HS-27A (cell line): ENCODE data around the gene RREB1.

Experiments
- DNase-seq: peaks from one replicate; pipeline ENCODE4 v3.0.0-alpha.2; 2012; ENCODE audit warnings: low read depth, missing footprints

RREB1 gene

DNA sequence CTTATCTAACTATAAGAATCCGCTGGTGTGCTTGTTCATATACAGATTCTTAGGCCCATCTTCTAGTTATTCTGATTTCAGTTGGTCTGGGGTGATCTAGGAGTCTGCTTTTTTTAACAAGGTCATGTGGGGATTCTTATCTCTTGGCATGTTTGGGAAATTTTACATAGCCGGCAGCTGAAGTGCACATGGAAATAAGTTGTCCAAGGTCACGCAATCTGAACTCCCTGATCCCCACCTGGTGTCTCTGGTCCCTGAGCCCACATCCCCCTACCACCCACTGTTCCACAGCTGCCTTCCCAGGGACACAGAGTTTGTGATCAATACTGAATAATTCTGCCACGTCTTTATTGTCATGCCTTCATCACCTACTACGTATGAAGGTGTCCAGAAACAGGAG is 114.4 kb downstream of the RREB1 start:
- DNase-seq = no peak

DNA sequence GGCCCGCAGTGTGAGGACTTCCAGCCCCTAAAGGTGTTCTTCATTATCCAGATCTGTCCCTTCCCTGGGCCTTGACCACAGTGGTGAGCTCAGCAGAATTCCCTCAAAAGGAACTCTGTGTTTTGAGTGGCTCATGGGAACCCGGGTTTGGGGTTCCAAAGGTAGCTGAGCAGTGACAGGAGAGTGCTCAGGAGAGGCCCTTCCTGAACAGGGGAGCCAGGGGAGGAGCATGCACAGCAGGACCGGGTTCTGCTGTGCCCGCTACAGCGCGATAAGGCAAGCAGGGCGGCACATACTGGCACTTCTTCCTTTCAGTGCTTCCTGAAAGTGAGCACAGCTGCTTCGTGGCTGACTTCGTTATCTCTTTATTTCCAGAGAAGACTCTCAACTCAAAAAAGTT is 117.0 kb downstream of the RREB1 start:
- DNase-seq = no peak

DNA sequence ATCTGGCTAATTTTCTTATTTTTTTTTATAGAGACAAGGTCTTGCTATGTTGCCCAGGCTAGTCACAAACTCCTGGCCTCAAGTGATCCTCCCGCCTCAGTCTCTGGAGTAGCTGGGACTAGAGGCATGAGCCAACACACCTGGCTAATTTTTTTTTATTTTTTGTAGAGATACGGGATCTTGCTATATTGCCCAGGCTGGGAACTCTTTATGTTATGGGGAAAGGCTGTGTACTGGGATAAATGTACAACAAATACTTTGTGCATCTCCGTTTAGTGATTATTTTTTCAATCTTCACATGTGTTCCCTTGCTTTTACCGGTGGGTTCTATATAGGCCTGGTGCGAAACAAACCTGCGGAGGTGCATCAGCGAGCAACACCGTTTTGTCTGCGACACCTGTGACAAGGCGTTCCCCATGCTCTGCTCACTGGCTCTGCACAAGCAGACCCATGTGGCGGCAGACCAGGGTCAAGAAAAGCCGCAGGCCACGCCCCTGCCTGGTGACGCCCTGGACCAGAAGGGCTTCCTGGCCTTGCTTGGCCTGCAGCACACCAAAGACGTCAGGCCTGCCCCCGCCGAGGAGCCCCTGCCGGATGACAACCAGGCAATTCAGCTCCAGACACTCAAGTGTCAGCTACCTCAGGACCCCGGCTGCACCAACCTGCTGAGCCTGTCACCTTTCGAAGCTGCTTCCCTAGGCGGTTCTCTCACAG is 121.1 kb downstream of the RREB1 start:
- no peak for DNase-seq

DNA sequence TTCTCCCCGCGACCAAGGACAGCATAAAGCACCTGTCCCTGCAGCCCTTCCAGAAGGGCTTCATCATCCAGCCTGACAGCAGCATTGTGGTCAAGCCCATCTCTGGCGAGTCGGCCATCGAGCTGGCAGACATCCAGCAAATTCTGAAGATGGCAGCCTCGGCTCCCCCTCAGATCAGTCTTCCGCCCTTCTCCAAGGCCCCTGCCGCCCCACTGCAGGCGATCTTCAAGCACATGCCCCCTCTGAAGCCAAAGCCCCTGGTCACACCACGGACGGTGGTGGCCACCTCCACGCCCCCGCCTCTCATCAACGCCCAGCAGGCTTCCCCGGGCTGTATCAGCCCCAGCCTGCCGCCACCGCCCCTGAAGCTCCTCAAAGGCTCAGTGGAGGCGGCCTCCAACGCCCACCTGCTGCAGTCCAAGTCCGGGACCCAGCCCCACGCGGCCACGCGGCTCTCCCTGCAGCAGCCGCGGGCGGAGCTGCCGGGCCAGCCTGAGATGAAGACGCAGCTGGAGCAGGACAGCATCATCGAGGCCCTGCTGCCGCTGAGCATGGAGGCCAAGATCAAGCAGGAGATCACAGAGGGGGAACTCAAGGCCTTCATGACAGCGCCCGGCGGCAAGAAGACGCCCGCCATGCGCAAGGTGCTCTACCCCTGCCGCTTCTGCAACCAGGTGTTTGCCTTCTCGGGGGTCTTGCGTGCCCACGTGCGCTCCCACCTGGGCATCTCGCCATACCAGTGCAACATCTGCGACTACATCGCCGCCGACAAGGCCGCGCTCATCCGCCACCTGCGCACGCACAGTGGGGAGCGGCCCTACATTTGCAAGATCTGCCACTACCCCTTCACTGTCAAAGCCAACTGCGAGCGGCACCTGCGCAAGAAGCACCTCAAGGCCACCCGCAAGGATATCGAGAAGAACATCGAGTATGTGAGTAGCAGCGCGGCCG is 121.9 kb downstream of the RREB1 start:
- DNase-seq = no peak

DNA sequence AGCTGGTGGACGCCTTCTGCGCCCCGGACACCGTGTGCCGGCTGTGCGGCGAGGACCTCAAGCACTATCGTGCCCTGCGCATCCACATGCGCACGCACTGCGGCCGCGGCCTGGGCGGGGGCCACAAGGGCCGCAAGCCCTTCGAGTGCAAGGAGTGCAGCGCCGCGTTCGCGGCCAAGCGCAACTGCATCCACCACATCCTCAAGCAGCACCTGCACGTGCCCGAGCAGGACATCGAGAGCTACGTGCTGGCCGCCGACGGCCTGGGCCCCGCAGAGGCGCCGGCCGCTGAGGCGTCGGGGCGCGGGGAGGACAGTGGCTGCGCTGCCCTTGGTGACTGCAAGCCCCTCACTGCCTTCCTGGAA is 122.5 kb downstream of the RREB1 start:
- DNase-seq = no peak

DNA sequence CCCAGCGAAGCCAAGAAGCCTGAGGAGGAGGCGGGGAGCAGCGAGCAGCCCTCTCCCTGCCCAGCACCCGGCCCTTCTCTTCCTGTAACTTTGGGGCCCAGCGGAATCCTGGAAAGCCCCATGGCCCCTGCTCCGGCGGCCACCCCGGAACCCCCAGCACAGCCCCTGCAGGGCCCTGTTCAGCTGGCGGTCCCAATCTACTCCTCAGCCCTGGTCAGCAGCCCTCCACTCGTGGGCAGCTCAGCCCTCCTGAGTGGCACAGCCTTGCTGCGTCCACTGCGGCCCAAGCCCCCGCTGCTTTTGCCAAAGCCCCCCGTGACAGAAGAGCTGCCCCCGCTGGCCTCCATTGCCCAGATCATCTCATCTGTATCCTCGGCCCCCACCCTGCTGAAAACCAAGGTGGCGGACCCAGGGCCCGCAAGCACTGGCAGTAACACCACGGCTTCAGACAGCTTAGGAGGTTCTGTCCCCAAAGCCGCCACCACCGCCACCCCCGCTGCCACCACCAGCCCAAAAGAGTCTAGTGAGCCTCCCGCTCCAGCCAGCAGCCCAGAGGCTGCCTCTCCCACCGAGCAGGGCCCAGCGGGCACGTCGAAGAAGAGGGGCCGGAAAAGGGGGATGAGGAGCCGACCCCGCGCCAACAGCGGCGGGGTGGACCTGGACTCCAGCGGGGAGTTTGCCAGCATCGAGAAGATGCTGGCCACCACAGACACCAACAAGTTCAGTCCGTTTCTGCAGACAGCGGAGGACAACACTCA is 123.4 kb downstream of the RREB1 start:
- DNase-seq = no peak

DNA sequence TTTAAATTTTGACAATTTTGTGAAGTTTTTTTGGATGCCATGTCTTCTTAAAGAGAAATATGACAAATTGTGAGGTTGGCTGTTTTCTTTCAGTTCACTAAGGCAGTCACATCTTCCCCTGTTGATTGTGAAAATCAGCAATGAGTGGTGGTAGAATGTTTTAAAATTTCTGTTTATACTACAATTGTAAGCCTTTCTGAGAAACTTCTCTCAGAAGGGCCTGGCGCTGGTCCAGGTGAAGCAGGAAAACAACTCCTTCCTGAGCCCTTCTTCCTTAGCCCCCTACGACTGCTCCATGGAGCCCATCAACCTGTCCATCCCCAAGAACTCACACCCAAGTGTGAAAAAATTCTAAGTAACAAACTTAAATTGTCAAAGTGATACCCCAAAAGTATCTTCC is 124.6 kb downstream of the RREB1 start:
- no peak for DNase-seq

DNA sequence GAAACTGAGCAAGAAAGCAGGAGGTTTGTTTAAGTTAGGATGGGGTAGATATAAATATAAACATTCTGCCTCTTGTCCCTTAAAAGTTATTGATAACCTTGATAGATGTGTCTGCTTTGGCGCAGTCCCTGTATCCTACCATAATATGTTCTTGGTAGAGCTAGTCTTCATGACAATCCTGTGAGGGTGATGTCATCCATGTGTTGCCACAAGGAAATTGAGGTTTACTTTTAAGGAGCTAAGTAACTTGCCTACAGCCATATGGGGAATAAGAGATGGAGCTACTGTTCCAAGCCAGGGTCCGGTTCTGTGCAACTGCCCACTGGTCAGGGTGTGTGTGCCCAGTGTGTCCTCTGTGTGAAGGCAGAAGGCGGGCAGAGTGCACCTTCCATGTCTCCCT is 126.8 kb downstream of the RREB1 start:
- DNase-seq = no peak

DNA sequence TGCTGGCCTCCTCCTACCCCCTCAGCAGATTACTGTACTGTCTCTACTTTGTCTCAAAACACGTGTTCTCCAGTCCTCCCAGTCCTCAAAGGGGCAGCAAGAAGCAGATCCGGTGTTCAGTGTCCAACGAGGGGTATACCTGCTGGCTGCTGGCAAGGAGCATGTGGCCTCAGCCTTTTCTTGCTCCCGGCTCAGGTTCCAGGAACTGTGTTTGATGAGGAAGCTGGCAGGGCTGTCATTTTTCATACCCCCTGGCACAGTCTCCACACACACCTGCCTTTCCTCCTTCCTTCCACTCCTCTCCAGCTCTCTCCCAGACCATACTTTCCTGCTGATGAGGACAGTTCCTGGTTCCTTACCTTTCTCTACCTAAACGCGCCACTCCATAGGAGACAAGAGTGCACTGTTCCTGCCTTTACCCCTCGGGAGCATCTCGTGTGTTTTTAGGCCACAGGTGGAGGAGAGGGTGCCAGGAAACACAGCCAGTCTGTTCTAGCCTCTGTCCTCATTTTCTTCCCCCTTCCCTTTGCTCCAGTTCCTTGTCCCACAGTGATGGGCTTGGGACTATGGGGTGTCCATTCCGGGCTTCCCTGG is 128.0 kb downstream of the RREB1 start:
- no peak for DNase-seq

DNA sequence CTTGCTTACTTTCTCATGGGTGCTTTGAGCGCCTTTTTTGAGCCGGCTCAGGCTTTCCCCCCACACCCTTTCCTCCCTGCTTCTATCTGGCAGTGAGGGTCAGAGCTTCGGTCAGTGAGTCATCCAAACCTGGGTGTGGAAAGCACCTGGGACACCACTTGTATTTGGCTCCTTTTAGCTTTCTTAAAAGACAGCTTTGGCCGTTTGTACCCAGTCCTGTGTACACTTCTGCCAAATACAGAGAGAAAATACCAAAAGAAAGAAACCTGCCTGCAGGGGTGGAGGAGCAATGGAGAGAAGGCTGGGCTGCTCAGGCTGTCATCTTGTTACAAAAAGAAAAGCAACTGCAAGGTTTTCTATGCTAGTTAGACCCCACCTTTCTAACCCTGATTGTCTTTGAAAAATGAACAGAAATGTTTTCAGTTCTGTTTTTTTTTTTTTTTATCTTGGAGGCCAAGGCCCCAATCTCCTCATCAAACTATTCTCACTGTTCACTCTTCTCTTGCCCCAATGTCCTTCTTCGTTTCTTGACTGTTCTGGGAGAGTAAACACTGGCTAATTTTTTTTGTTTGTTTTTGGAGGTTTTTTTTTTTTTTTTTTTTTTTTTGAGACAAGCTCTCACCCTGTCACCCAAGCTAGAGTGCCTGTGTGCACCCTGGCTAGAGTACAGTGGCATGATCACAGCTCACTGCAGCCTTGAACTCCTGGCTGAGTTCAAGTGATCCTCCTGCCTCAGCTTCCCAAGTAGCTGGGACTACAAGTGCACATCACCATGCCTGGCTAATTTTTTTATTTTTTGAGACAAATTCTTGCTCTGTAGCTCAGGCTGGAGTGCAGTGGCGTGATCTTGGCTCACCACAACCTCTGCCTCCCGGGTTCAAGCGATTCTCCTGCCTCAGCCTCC is 128.8 kb downstream of the RREB1 start:
- no peak for DNase-seq

DNA sequence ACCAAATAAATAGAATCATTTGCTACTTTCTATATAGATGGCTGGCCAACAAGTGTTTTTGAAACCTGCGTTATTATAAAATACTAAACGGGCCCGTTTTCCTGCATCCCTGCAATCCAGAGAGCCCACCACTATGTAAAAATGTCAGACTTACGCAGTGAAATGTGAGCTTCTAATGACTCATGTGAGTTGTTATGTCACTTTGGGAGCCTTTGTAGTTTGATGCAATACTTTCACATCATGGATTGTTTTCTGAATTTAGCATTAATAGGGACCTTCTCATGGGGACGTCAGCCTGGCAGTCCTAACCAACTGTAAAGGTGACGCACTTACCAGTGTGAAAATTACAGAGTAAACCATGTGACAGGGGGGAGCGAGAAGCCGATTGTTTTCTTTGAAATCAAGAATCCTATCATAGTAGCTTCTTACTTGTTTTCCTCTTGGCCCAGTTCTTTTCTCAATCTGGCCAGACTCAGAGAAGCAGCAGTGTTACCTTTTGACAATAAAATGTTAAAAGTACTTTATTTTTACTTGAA is 130.0 kb downstream of the RREB1 start:
- no peak for DNase-seq

DNA sequence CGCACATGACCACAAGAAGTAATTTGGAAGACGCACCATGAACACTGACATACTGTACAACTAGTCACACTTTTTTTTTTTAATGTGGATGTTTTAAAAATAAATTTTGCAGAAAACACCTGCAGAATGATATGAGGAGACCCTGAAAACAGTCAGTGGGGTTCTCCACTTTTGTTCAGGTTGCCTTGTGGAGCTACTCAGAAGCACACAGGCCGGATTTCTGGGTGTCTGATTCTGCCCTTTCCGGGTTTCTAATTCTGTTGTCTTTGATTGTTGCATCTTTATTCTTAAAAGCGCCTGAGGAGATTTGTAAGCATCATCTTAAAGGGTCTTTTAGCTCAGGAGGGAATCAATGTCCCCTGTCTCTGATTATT is 130.8 kb downstream of the RREB1 start:
- DNase-seq = no peak

DNA sequence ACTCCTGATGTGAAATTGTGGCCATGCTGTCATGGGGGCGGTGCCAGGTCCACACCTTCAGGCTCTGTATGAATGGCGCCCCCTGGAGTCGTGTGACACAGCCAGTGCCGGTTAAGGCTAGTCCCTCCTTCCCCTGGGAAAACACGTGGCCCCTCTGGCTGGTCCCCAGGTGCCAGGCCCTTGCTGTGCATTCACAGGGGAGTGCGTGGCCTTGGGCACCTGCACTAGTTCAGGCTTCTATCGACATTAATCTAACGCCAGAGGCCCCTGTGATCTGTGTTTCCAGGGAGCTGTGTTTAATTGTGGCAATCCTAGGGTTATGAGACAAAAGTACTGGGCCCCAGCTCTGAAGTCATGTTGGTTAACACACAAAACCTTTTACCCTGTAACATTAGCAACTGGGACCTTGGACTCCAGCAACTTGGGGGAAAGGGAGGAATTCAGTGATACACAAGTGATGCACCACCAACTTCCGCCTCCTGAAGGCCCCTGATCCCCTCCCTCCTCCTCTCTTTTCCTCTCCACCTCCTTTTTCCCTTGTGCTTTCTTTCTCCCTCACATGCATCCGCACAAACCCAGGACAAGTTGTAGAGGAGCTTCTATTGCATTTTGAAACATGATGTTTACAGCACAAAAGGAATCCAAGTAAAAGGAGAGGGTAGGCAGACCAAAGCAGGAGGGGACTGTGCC is 131.3 kb downstream of the RREB1 start:
- DNase-seq = no peak

DNA sequence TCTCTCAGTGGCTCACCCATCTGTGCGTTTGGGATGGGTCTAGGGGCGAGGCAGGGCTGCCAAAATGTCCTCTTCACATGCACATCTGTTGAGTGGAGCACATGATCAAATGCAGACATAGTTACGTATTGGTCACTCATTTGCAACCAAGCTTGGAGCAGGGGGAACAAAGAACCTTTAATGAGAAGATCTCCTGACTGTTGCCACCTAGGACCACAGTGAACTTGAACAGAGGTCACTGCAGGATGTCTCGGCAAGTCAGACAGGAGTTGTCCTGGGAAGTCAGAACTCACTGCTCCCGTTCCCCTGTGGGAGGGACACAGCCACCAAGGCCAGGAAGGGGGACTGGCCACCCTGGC is 131.8 kb downstream of the RREB1 start:
- DNase-seq = no peak

DNA sequence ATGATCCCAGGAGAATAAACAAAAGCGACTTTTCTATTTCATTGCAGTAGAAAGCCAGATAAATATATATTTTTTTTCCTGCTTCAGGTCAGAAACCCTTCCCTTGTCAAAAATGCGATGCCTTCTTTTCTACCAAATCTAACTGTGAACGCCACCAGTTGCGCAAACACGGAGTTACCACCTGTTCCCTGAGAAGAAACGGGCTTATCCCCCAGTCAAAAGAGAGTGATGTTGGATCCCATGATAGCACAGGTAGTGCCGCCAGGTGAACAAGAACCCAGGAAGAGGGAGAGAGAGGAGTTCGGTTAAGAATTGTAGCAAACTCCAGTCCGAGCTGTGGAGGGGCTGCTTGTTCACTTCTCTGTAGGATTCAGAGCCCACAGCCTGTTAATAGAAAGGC is 132.6 kb downstream of the RREB1 start:
- no peak for DNase-seq

DNA sequence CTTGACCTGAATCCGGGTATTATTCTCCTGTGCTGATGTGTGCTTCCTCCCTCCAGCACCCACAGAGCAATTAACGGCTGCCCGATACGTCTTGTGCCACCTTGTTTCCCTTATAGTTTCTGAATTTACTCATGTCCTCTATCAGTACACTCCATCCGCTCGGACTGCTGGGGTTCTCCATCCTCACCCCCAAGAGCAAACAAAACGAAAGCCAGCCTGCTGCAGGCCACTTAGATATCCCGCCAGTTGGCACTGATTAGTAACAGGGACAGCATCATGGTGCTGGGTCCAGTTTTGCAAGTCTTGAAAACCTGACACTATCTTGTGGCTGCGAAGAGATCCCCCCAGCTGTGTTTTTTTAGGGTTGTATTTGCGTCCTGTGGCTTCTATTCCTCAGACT is 133.4 kb downstream of the RREB1 start:
- no peak for DNase-seq

DNA sequence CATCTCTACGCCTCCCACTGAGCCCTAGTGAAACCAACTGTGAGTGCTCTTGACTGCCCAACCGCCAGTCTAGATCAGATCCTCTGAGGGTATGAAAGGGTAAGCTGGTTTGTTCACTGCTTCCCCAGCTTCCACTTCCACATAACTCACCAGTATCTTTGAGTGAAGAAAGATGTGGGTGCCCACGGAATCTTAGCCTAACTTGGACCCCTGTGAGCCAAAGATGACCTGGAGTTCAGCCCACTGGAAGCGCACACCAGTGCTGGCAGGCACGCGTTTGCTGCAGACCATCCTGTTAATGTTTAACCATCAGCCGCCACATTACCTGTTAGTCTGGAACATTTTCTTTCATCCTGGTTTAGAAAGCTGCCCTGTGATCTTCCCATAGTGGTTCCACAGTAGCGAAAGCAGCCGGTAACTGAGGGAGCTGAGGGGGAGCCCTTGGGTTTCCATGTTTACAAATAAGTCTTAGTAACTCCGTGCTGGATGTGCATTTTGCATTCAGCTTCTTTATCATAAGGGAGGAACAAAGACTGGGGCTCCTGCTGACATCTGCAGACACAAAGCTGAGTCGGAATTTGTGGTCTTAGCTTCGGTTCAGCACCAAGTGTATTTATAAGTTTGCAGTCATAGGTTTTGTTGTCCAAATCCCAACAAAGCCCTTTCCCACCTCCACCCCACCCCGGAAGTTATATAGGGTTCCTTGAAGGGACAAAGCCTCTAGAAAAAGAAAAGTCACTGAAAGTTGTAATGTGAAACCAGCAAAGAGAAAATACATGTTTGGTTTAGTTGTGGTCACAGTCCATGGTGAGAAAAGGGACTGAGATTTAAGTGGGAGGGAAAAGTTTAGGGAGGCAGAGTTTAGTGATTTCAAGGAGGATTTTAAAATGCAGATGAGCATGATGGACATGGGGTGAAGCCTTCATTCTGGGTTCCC is 134.2 kb downstream of the RREB1 start:
- DNase-seq = no peak

DNA sequence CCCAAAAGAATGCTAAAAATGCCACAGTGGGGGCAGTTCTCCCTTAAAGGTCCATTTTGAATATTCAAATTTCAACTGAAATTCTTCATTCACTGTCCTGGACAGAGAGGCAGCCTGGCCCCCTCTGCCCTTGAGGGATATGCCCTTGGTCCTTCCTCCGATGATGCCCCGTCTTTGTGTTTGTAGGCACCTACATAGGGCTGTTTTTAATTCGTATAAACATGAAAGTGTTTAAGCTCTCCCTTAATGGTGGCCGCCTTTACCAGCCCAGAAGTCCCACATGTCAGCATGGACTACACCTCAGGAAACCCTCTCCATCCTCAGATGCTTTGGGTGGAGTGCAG is 135.0 kb downstream of the RREB1 start:
- no peak for DNase-seq

DNA sequence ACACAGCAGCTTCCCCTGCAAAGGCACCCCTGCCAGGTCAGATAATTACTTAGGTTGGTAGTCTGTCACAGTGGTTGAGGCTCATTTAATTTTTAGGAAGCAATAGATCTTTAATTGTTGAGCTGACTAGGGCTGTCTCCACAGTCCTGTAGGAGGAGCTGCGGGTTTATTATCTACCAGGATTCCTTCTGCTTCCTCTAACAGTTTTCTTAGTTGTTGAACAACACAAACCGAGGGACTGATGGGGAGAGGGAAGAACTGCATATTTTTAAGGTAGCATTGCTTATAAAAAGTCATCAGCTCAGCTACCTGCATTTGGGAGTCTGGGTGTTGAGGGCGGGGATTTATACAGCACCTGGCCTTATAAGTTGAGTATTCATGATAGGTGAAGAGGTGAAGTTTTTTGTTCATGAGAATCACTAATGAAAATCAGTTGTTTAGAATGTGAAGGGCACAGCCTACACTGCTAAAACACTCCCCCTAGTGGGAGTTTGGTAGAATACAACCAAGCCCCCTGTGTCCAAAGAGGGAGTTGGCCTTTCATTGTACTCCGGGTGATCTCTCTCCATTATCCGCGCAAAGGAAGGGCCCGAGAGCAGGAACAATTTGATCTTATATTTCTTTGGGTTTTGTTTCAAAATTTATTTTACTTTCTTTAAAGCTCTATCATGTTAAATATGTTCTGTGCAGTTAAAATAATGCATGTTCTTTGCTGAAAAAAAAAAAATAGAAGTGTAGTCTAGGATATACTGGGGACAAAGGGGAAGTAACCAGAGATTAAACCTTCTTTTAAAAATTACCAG is 135.6 kb downstream of the RREB1 start:
- no peak for DNase-seq
